HCT116 (cell line): ENCODE results near the gene FARP1. TPM values are rescaled to one million over a fixed set of nuclear protein-coding genes. Genes with fewer than 3 reads are reported as not detected.

Source experiments
- ATAC-seq: fragments of 200-7000 bp; cut with Tn5 transposase; 2 replicates; pipeline ENCODE4 v1.9.1; 2020; ENCODE audit warnings: mild to moderate bottlenecking, moderate library complexity
- BruUV-seq: library from RNA; stranded (reverse); fragments of 400-500 nt; replicated peaks from 2 replicates; lab custom pipeline; 2021; lab: Mats Ljungman, UMichigan
- CTCF ChIA-PET: fragments of 300-600 bp; sonication (Branson Sonifier 250); formaldehyde crosslinking; loops from one replicate; lab custom pipeline; 2021; ENCODE audit warnings: antibody characterized with exemption; lab: Charles Lee
- POLR2A ChIA-PET: fragments of 300-600, 350-600 bp; sonication (Branson Sonifier 250); formaldehyde crosslinking; loops from one replicate; lab custom pipeline; 2021; ENCODE audit warnings: antibody characterized with exemption; lab: Charles Lee
- RAD21 ChIA-PET, 2 experiments: fragments of 300-600 bp; sonication (Branson Sonifier 250); formaldehyde crosslinking; loops; one replicate each; lab custom pipeline; 2023; ENCODE audit warnings: low total read pairs in 2 of 2; ENCODE audit not compliant: uncharacterized antibody in 2 of 2, unreplicated experiment in 2 of 2, low non-redundant PET in 1 of 2; lab: Charles Lee
- DNase-seq: peaks from one replicate; pipeline ENCODE4 v3.0.0-alpha.2; 2010; ENCODE audit warnings: low read depth, low spot score
- H2AFZ ChIP-seq: fragments of 200-600 bp; shearing (Covaris generic), sonication (generic); 2 replicates; pipeline ENCODE4 v1.6.1; 2017; ENCODE audit warnings: low read depth, mixed run types, mixed read lengths, antibody characterized with exemption, low read length; ENCODE audit not compliant: poor library complexity, severe bottlenecking
- H3K27ac ChIP-seq: 2 replicates; pipeline ENCODE4 v1.5.1; 2012; ENCODE audit warnings: low read depth, low read length
- H3K27me3 ChIP-seq: fragments of 200-600 bp; sonication (generic); 2 replicates; pipeline ENCODE4 v1.6.1; 2016; ENCODE audit warnings: mixed run types, low read length, mixed read lengths; ENCODE audit not compliant: insufficient read depth
- H3K36me3 ChIP-seq, 2 experiments: fragments of 200-500 bp in 1 of 2; fragments of 200-600 bp in 1 of 2; sonication (Bioruptor generic) in 1 of 2; sonication (generic) in 1 of 2; 2 replicates each; pipeline versions ENCODE4 v1.5.1 to v1.6.1; 2014 to 2016; ENCODE audit warnings: low read length in 2 of 2, inconsistent platforms in 1 of 2, mixed read lengths in 1 of 2, mixed run types in 1 of 2; ENCODE audit not compliant: insufficient read depth in 2 of 2, control insufficient read depth in 1 of 2
- H3K4me1 ChIP-seq, 2 experiments: fragments of 200-600 bp in 1 of 2; sonication (generic) in 1 of 2; 2 replicates each; pipeline versions ENCODE4 v1.5.1 to v1.6.1; 2012 to 2017; ENCODE audit warnings: low read length in 2 of 2, inconsistent platforms in 1 of 2, mild to moderate bottlenecking in 1 of 2, mixed read lengths in 1 of 2, mixed run types in 1 of 2, moderate library complexity in 1 of 2; ENCODE audit not compliant: insufficient read depth in 2 of 2, control insufficient read depth in 1 of 2
- H3K4me2 ChIP-seq: fragments of 200-600 bp; sonication (generic); 2 replicates; pipeline ENCODE4 v1.6.1; 2017; ENCODE audit warnings: mixed run types, low read length, mixed read lengths
- H3K4me3 ChIP-seq, 2 experiments: fragments of 200-600 bp in 1 of 2; sonication (generic) in 1 of 2; replicated peaks in 1 of 2; 2 replicates each; pipeline ENCODE4 v1.5.1; 2011 to 2016; ENCODE audit warnings: low read length in 2 of 2, control low read depth in 1 of 2, low read depth in 1 of 2, mild to moderate bottlenecking in 1 of 2, mixed read lengths in 1 of 2, mixed run types in 1 of 2
- H3K79me2 ChIP-seq: fragments of 200-600 bp; sonication (generic); 2 replicates; pipeline ENCODE4 v1.6.1; 2017; ENCODE audit warnings: mild to moderate bottlenecking, mixed run types, low read length, moderate library complexity, mixed read lengths; ENCODE audit not compliant: insufficient read depth
- H3K9ac ChIP-seq: fragments of 200-600 bp; sonication (generic); 2 replicates; pipeline ENCODE4 v1.6.1; 2016; ENCODE audit warnings: low read length, mixed read lengths
- H3K9me2 ChIP-seq: fragments of 200-600 bp; sonication (generic), shearing (Covaris generic); 2 replicates; pipeline ENCODE4 v1.6.1; 2017; ENCODE audit warnings: mixed run types, mild to moderate bottlenecking, moderate library complexity; ENCODE audit not compliant: insufficient read depth
- H3K9me3 ChIP-seq, 2 experiments: fragments of 200-500 bp in 1 of 2; fragments of 200-600 bp in 1 of 2; sonication (Bioruptor generic) in 1 of 2; sonication (generic) in 1 of 2; 2 replicates each; pipeline ENCODE4 v1.6.1; 2014 to 2017; ENCODE audit warnings: low read length in 2 of 2, mixed read lengths in 2 of 2, inconsistent platforms in 1 of 2, low read depth in 1 of 2, mild to moderate bottlenecking in 1 of 2, mixed run types in 1 of 2, moderate library complexity in 1 of 2; ENCODE audit not compliant: control insufficient read depth in 1 of 2, insufficient read depth in 1 of 2
- H4K20me1 ChIP-seq: fragments of 200-600 bp; sonication (generic), shearing (Covaris generic); 2 replicates; pipeline ENCODE4 v1.6.1; 2017; ENCODE audit warnings: mixed run types, mild to moderate bottlenecking, moderate library complexity; ENCODE audit not compliant: insufficient read depth
- CBX3 ChIP-seq: IDR thresholded peaks from 2 replicates; pipeline ENCODE4 v1.6.1; 2012; ENCODE audit warnings: low read depth
- CEBPB ChIP-seq: IDR thresholded peaks from 2 replicates; pipeline ENCODE4 v1.6.1; 2012; ENCODE audit warnings: low read depth
- EGR1 ChIP-seq: IDR thresholded peaks from 2 replicates; pipeline ENCODE4 v1.6.1; 2012; ENCODE audit warnings: low read depth
- EZH2 ChIP-seq: fragments of 200-600 bp; sonication (generic); IDR thresholded peaks from 2 replicates; pipeline ENCODE4 v1.6.1; 2017; ENCODE audit warnings: antibody characterized with exemption, mixed run types
- POLR2A ChIP-seq: IDR thresholded peaks from 2 replicates; pipeline ENCODE4 v1.7.0; 2011; ENCODE audit warnings: borderline replicate concordance; ENCODE audit not compliant: insufficient read depth, insufficient read length; ENCODE audit errors: extremely low read depth
- POLR2AphosphoS5 ChIP-seq: IDR thresholded peaks from 2 replicates; pipeline ENCODE4 v1.6.1; 2011; ENCODE audit warnings: mild to moderate bottlenecking, low read depth, low read length, moderate library complexity
- RAD21 ChIP-seq: IDR thresholded peaks from 2 replicates; pipeline ENCODE4 v1.6.1; 2012; ENCODE audit warnings: low read depth, mild to moderate bottlenecking
- SIN3A ChIP-seq: IDR thresholded peaks from 2 replicates; pipeline ENCODE4 v1.6.1; 2012; ENCODE audit warnings: low read depth
- SP1 ChIP-seq: IDR thresholded peaks from 2 replicates; pipeline ENCODE4 v1.6.1; 2012; ENCODE audit warnings: low read depth
- ZFX ChIP-seq: fragments of 450-650 bp; IDR thresholded peaks from 2 replicates; pipeline ENCODE4 v1.6.1; 2017
- ZNF274 ChIP-seq: fragments of 200-500 bp; sonication (Bioruptor generic); IDR thresholded peaks from 2 replicates; pipeline ENCODE4 v1.6.1; 2014; ENCODE audit warnings: mild to moderate bottlenecking, low read depth, low read length, inconsistent platforms
- intact Hi-C: fragments of 100-400 bp; cut with micrococcal nuclease; formaldehyde crosslinking; loops from 2 replicates; pipeline ENCODE4 v1.10.0; 2022
- total RNA-seq: library from RNA; stranded (reverse); gene quantifications from one replicate; pipeline ENCODE4 v1.2.1, GENCODE V29; 2021; ENCODE audit not compliant: unreplicated experiment
- TF ChIP-seq, protein P1 (sequence below): IDR thresholded peaks from 2 replicates; pipeline ENCODE4 v1.6.1; 2012; ENCODE audit warnings: low read depth
- TF ChIP-seq, protein P2 (sequence below): IDR thresholded peaks from 2 replicates; pipeline ENCODE4 v1.6.1; 2011; ENCODE audit warnings: mild to moderate bottlenecking, low read length, moderate library complexity; ENCODE audit not compliant: insufficient replicate concordance; ENCODE audit errors: extremely low read depth
- TF ChIP-seq, protein P3 (sequence below): IDR thresholded peaks from 2 replicates; pipeline ENCODE4 v1.6.1; 2012

FARP1 gene
- total RNA-seq, 1 experiment from 2014 or later: 30.5 TPM

DNA sequence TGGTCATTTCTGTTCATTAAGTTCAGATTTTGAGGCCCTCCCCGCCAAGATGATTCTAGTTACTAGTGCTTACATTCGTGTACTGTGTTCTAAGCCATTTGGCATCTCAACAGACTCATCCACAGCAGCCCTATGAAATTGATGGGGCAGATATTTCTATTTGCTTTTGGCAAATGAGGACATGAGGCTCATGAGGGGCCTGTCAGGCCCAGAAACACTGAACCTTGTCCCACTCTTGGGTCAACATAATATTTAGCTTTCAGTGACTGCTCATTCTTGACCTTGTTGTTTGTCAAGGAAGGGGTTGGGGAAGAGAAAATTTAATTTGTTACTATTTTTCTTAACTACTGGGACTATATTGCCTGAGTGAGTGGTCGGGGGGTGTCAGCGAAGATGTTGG lies 126.5 kb downstream of the FARP1 start:
- H3K9me3 ChIP-seq: no peaks in the 10 kb centered on the region
- TF ChIP-seq, protein P1, sequence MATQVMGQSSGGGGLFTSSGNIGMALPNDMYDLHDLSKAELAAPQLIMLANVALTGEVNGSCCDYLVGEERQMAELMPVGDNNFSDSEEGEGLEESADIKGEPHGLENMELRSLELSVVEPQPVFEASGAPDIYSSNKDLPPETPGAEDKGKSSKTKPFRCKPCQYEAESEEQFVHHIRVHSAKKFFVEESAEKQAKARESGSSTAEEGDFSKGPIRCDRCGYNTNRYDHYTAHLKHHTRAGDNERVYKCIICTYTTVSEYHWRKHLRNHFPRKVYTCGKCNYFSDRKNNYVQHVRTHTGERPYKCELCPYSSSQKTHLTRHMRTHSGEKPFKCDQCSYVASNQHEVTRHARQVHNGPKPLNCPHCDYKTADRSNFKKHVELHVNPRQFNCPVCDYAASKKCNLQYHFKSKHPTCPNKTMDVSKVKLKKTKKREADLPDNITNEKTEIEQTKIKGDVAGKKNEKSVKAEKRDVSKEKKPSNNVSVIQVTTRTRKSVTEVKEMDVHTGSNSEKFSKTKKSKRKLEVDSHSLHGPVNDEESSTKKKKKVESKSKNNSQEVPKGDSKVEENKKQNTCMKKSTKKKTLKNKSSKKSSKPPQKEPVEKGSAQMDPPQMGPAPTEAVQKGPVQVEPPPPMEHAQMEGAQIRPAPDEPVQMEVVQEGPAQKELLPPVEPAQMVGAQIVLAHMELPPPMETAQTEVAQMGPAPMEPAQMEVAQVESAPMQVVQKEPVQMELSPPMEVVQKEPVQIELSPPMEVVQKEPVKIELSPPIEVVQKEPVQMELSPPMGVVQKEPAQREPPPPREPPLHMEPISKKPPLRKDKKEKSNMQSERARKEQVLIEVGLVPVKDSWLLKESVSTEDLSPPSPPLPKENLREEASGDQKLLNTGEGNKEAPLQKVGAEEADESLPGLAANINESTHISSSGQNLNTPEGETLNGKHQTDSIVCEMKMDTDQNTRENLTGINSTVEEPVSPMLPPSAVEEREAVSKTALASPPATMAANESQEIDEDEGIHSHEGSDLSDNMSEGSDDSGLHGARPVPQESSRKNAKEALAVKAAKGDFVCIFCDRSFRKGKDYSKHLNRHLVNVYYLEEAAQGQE: no peak
- TF ChIP-seq EZH2 (no peak), POLR2AphosphoS5 (no peak), ZNF274 (no peak), SP1 (no peak), CEBPB (no peak), ZFX (no peak), CBX3 (no peak), RAD21 (no peak), EGR1 (no peak), SIN3A (no peak), POLR2A (no peak)
- TF ChIP-seq, protein P2, sequence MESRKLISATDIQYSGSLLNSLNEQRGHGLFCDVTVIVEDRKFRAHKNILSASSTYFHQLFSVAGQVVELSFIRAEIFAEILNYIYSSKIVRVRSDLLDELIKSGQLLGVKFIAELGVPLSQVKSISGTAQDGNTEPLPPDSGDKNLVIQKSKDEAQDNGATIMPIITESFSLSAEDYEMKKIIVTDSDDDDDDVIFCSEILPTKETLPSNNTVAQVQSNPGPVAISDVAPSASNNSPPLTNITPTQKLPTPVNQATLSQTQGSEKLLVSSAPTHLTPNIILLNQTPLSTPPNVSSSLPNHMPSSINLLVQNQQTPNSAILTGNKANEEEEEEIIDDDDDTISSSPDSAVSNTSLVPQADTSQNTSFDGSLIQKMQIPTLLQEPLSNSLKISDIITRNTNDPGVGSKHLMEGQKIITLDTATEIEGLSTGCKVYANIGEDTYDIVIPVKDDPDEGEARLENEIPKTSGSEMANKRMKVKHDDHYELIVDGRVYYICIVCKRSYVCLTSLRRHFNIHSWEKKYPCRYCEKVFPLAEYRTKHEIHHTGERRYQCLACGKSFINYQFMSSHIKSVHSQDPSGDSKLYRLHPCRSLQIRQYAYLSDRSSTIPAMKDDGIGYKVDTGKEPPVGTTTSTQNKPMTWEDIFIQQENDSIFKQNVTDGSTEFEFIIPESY: no peak
- TF ChIP-seq, protein P3, sequence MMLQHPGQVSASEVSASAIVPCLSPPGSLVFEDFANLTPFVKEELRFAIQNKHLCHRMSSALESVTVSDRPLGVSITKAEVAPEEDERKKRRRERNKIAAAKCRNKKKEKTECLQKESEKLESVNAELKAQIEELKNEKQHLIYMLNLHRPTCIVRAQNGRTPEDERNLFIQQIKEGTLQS: no peak
- no peaks in the 10 kb centered on the region for H3K79me2 ChIP-seq
- H3K4me2 ChIP-seq: no peak overlapping the region
- no peaks in the 10 kb centered on the region for H3K9me2 ChIP-seq
- H3K9ac ChIP-seq: no peak overlapping the region
- H4K20me1 ChIP-seq: no peaks in the 10 kb centered on the region
- no peak overlapping the region for H3K27ac ChIP-seq
- DNase-seq (no peak), ATAC-seq (no peak)
- H3K4me3 ChIP-seq: no peak overlapping the region
- ChIA-PET POLR2A (no interaction called here), RAD21 (no interaction called here), CTCF (no interaction called here)
- H3K4me1 ChIP-seq: no peaks in the 10 kb centered on the region
- H3K27me3 ChIP-seq: no peaks in the 10 kb centered on the region
- no peak overlapping the region for H2AFZ ChIP-seq
- no TSS peak for BruUV-seq
- H3K36me3 ChIP-seq: no peaks in the 10 kb centered on the region
- intact Hi-C loops: no loop called here
